HCT116 (cell line): ENCODE results near the gene IFT25.

Source experiments
- CBX3 ChIP-seq: IDR thresholded peaks from 2 replicates; pipeline ENCODE4 v1.6.1; 2012; ENCODE audit warnings: low read depth
- CEBPB ChIP-seq: IDR thresholded peaks from 2 replicates; pipeline ENCODE4 v1.6.1; 2012; ENCODE audit warnings: low read depth
- CTCF ChIP-seq, 3 experiments: fragments of 200-600 bp in 1 of 3; sonication (generic) in 1 of 3; IDR thresholded peaks in 2 of 3; conservative IDR thresholded peaks in 1 of 3; 2 replicates each; pipeline ENCODE4 v1.5.1; 2012 to 2017; ENCODE audit warnings: low read depth in 2 of 3, low read length in 2 of 3, antibody characterized with exemption in 1 of 3, borderline replicate concordance in 1 of 3, control low read depth in 1 of 3, mild to moderate bottlenecking in 1 of 3, mixed read lengths in 1 of 3, mixed run types in 1 of 3, moderate library complexity in 1 of 3; ENCODE audit not compliant: insufficient read depth in 1 of 3
- EZH2 ChIP-seq: fragments of 200-600 bp; sonication (generic); IDR thresholded peaks from 2 replicates; pipeline ENCODE4 v1.6.1; 2017; ENCODE audit warnings: antibody characterized with exemption, mixed run types
- POLR2A ChIP-seq: IDR thresholded peaks from 2 replicates; pipeline ENCODE4 v1.7.0; 2011; ENCODE audit warnings: borderline replicate concordance; ENCODE audit not compliant: insufficient read depth, insufficient read length; ENCODE audit errors: extremely low read depth
- POLR2AphosphoS5 ChIP-seq: IDR thresholded peaks from 2 replicates; pipeline ENCODE4 v1.6.1; 2011; ENCODE audit warnings: mild to moderate bottlenecking, low read depth, low read length, moderate library complexity
- RAD21 ChIP-seq: IDR thresholded peaks from 2 replicates; pipeline ENCODE4 v1.6.1; 2012; ENCODE audit warnings: low read depth, mild to moderate bottlenecking
- SIN3A ChIP-seq: IDR thresholded peaks from 2 replicates; pipeline ENCODE4 v1.6.1; 2012; ENCODE audit warnings: low read depth
- SRF ChIP-seq: IDR thresholded peaks from 2 replicates; pipeline ENCODE4 v1.6.1; 2012; ENCODE audit warnings: low read depth
- TCF7L2 ChIP-seq: IDR thresholded peaks from 2 replicates; pipeline ENCODE4 v1.7.0; 2011; ENCODE audit warnings: borderline replicate concordance, inconsistent platforms; ENCODE audit not compliant: insufficient read depth, insufficient read length; ENCODE audit errors: extremely low read depth
- ZBTB33 ChIP-seq: IDR thresholded peaks from 2 replicates; pipeline ENCODE4 v1.6.1; 2011; ENCODE audit warnings: mild to moderate bottlenecking, low read length, moderate library complexity; ENCODE audit not compliant: insufficient replicate concordance; ENCODE audit errors: extremely low read depth
- ZFX ChIP-seq: fragments of 450-650 bp; IDR thresholded peaks from 2 replicates; pipeline ENCODE4 v1.6.1; 2017
- ZNF274 ChIP-seq: fragments of 200-500 bp; sonication (Bioruptor generic); IDR thresholded peaks from 2 replicates; pipeline ENCODE4 v1.6.1; 2014; ENCODE audit warnings: mild to moderate bottlenecking, low read depth, low read length, inconsistent platforms

- TF ChIP-seq CEBPB (no peak), POLR2A (no peak), EZH2 (no peak), CTCF (IDR thresholded peaks at IDR 0.05 in 2 of 3, conservative IDR thresholded peaks at IDR 0.05 in 1 of 3; ENCODE audit: borderline replicate concordance in 1 of 3, insufficient read depth in 1 of 3, low read depth in 2 of 3, low read length in 2 of 3) (no peak), ZNF274 (no peak), RAD21 (no peak), POLR2AphosphoS5 (no peak), TCF7L2 (no peak), ZBTB33 (no peak), CBX3 (no peak), SIN3A (no peak), SRF (no peak), ZFX (no peak)
These were observed 56.8 kb downstream of the IFT25 start for GRCh38 chr1:53888681-53889080.
